Cerebellar cortex (tissue), 1 donor: Measurements from ENCODE around the gene TMEM119.
"Not testable (repeated sequence)": the region's sequence is repeated elsewhere in the genome, so short reads cannot be mapped to it uniquely, and the experiment has no call there.

Source experiments
- DNase-seq: peaks from one replicate; pipeline ENCODE4 v3.0.0-alpha.2; 2015; ENCODE audit warnings: low spot score

TMEM119 gene

GRCh38 chr12:108565146-108565545, 32.7 kb downstream of the TMEM119 start:
- no peak for DNase-seq

- DNase-seq, result no peak
Measured at GRCh38 chr12:108564724-108565123, 33.2 kb downstream of the TMEM119 start.

- DNase-seq, result no peak
Measured at GRCh38 chr12:108563804-108564151, 34.1 kb downstream of the TMEM119 start.

GRCh38 chr12:108563136-108563803, 34.6 kb downstream of the TMEM119 start:
- peak; percentile 89 for DNase-seq

- DNase-seq, result peak; percentile 98
Measured at GRCh38 chr12:108562348-108563135, 35.3 kb downstream of the TMEM119 start, which contains the start of gene ISCU. ISCU (plus strand) TSS chr12:108562596; CDS start chr12:108562623, 27 bp downstream.

GRCh38 chr12:108561852-108562347, 36.0 kb downstream of the TMEM119 start:
- peak; percentile 48 for DNase-seq

GRCh38 chr12:108560752-108561719, 36.8 kb downstream of the TMEM119 start, which contains the start of gene SART3:
SART3 (minus strand) TSS chr12:108561173; CDS start chr12:108561154, 19 bp downstream.
- peak; percentile 96 for DNase-seq

GRCh38 chr12:108560321-108560721, 37.6 kb downstream of the TMEM119 start:
- DNase-seq, result no peak

GRCh38 chr12:108559748-108560147, 38.1 kb downstream of the TMEM119 start:
- no peak for DNase-seq

GRCh38 chr12:108559007-108559655, 38.8 kb downstream of the TMEM119 start:
- DNase-seq, result no peak

GRCh38 chr12:108555383-108555782, 42.5 kb downstream of the TMEM119 start:
- DNase-seq, result not testable (repeated sequence)

GRCh38 chr12:108553799-108554198, 44.1 kb downstream of the TMEM119 start:
- DNase-seq, result no peak

- no peak for DNase-seq
Measured at GRCh38 chr12:108551535-108551934, 46.3 kb downstream of the TMEM119 start.

- no peak for DNase-seq
Measured at GRCh38 chr12:108548954-108549521, 48.8 kb downstream of the TMEM119 start.

- no peak for DNase-seq
Measured at GRCh38 chr12:108547686-108548085, 50.2 kb downstream of the TMEM119 start.

GRCh38 chr12:108543652-108544051, 54.2 kb downstream of the TMEM119 start:
- no peak for DNase-seq

- no peak for DNase-seq
Measured at GRCh38 chr12:108542320-108542719, 55.6 kb downstream of the TMEM119 start.
